ENCODE measurements around the gene TSKU.

- TF ChIP-seq CTCF (conservative IDR thresholded peaks at IDR 0.05) (no peak), ZFX (IDR thresholded peaks at IDR 0.05) (no peak)
Observed at GRCh38 chr11:76824980-76825725, 42.0 kb downstream of the TSKU start.
